HepG2 (cell line): ENCODE results near the gene QSER1.

Experiments used
- EZH2 ChIP-seq: conservative IDR thresholded peaks from 2 replicates; pipeline ENCODE4 v1.6.1; 2012; ENCODE audit warnings: mild to moderate bottlenecking, low read depth, low read length, moderate library complexity
- SETDB1 ChIP-seq: sonication (generic); formaldehyde crosslinking; IDR thresholded peaks from 2 replicates; pipeline ENCODE4 v1.5.1; 2020; ENCODE audit warnings: missing genetic modification reagents, mild to moderate bottlenecking, borderline replicate concordance
- TAF15 ChIP-seq: fragments of 200-400 bp; formaldehyde crosslinking; IDR thresholded peaks from one replicate; pipeline ENCODE4 v1.6.1; 2018; ENCODE audit warnings: mild to moderate bottlenecking, low read depth, low read length; ENCODE audit not compliant: poor library complexity, severe bottlenecking
- ZNF121 ChIP-seq: sonication (generic); formaldehyde crosslinking; IDR thresholded peaks from 2 replicates; pipeline ENCODE4 v1.5.0; 2020; ENCODE audit warnings: mild to moderate bottlenecking, missing genetic modification reagents
- ZNF788 ChIP-seq: sonication (generic); formaldehyde crosslinking; IDR thresholded peaks from 2 replicates; pipeline ENCODE4 v1.5.0; 2020; ENCODE audit warnings: mild to moderate bottlenecking, missing genetic modification reagents, borderline replicate concordance
- TF ChIP-seq, protein P1 (sequence below): sonication (generic); formaldehyde crosslinking; IDR thresholded peaks from 2 replicates; pipeline ENCODE4 v1.4.0; 2020; ENCODE audit warnings: mild to moderate bottlenecking, low read depth, missing genetic modification reagents

DNA sequence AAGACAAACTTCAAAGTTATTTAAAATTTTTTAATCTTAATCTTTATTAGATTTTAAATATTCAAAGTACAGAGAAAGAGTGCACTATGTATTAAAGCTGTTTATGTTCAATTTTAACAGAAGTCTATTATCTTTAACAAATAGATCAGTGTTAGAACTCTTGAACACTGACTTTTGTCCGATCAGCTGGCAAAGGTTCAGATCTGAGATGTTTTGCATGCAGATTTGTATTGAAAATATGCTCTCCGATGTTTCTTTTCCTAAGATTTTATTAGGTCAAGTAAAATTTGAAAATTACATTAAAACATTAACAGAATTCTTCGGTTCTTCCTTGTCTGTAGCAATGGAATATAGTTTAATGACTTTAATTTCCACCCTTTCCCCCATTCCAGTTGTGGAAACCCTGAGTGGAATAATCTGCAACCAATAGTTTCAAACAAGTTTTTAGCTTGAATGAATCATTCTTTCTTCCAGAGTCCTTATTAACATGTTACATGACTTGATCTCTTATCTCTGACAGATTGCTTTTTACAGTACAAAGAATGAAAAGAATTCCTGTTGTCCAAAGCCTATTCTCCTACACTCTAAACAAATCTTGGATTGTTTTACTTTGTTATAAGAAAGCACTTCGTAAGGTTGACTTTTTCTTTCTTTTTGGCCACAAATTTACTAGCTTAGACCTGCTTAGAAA lies 135.4 kb downstream of the QSER1 start:
- TF ChIP-seq SETDB1 (CRISPR knock-in tag) (no peak), TAF15 (no peak), ZNF788 (CRISPR knock-in tag) (no peak), ZNF121 (CRISPR knock-in tag) (no peak), EZH2 (no peak)
- TF ChIP-seq, protein P1, sequence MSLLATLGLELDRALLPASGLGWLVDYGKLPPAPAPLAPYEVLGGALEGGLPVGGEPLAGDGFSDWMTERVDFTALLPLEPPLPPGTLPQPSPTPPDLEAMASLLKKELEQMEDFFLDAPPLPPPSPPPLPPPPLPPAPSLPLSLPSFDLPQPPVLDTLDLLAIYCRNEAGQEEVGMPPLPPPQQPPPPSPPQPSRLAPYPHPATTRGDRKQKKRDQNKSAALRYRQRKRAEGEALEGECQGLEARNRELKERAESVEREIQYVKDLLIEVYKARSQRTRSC, result no peak
